OCI-LY3 (cell line): ENCODE measurements around the gene MIEF1.

ENCODE experiments used
- H2AFZ ChIP-seq: fragments of 200-600, 300-600 bp; shearing (Covaris generic); 2 replicates; pipeline ENCODE4 v1.6.0; 2014; ENCODE audit warnings: antibody characterized with exemption, low read depth, low read length
- H3K27ac ChIP-seq: fragments of 200-600, 300-600 bp; sonication (generic); 2 replicates; pipeline ENCODE4 v1.5.1; 2014; ENCODE audit warnings: mild to moderate bottlenecking, low read length, moderate library complexity, mixed read lengths
- H3K27me3 ChIP-seq: fragments of 200-600, 300-600 bp; sonication (generic); 2 replicates; pipeline ENCODE4 v1.6.1; 2014; ENCODE audit warnings: low read depth, low read length, mixed read lengths
- H3K36me3 ChIP-seq: fragments of 200-600, 300-600 bp; sonication (generic); replicated peaks from 2 replicates; pipeline ENCODE3; 2014; ENCODE audit warnings: low read depth, low read length, mixed read lengths
- H3K4me1 ChIP-seq: fragments of 300-600, 200-600 bp; sonication (generic); 2 replicates; pipeline ENCODE4 v1.6.1; 2014; ENCODE audit warnings: low read length, mixed read lengths
- H3K4me2 ChIP-seq: fragments of 200-600, 300-600 bp; sonication (generic); 2 replicates; pipeline ENCODE4 v1.6.1; 2014; ENCODE audit warnings: low read length, mixed read lengths
- H3K4me3 ChIP-seq: fragments of 300-600, 200-600 bp; sonication (generic); 2 replicates; pipeline ENCODE4 v1.5.1; 2014; ENCODE audit warnings: antibody characterized with exemption, mild to moderate bottlenecking, low read length, moderate library complexity
- H3K79me2 ChIP-seq: fragments of 300-600, 200-600 bp; shearing (Covaris generic); 2 replicates; pipeline ENCODE4 v1.6.1; 2014; ENCODE audit warnings: mild to moderate bottlenecking, low read length, mixed read lengths
- H3K9ac ChIP-seq: fragments of 300-600, 200-600 bp; shearing (Covaris generic); 2 replicates; pipeline ENCODE4 v1.6.0; 2014; ENCODE audit warnings: mild to moderate bottlenecking, low read length, moderate library complexity
- H3K9me3 ChIP-seq: fragments of 200-600, 300-600 bp; shearing (Covaris generic); 2 replicates; pipeline ENCODE4 v1.6.1; 2014; ENCODE audit warnings: low read length, mixed read lengths; ENCODE audit not compliant: insufficient read depth
- H4K20me1 ChIP-seq: fragments of 200-600, 300-600 bp; sonication (generic); 2 replicates; pipeline ENCODE4 v1.6.1; 2016; ENCODE audit warnings: low read length, mixed read lengths; ENCODE audit not compliant: insufficient read depth
- EZH2phosphoT487 ChIP-seq: fragments of 200-600 bp; shearing (Covaris generic); IDR thresholded peaks from 2 replicates; pipeline ENCODE4 v1.6.1; 2018; ENCODE audit warnings: antibody characterized with exemption, mixed run types, low read depth
- TF ChIP-seq, protein P1 (sequence below): fragments of 200-600, 300-600 bp; sonication (generic); IDR thresholded peaks from 2 replicates; pipeline ENCODE4 v1.5.1; 2014; ENCODE audit warnings: antibody characterized with exemption, low read length, low read depth

Gene MIEF1

GRCh38 chr22:39565414-39565944, 63.4 kb downstream of the MIEF1 start:
- H3K36me3 ChIP-seq: no peaks in the 10 kb centered on the region

DNA sequence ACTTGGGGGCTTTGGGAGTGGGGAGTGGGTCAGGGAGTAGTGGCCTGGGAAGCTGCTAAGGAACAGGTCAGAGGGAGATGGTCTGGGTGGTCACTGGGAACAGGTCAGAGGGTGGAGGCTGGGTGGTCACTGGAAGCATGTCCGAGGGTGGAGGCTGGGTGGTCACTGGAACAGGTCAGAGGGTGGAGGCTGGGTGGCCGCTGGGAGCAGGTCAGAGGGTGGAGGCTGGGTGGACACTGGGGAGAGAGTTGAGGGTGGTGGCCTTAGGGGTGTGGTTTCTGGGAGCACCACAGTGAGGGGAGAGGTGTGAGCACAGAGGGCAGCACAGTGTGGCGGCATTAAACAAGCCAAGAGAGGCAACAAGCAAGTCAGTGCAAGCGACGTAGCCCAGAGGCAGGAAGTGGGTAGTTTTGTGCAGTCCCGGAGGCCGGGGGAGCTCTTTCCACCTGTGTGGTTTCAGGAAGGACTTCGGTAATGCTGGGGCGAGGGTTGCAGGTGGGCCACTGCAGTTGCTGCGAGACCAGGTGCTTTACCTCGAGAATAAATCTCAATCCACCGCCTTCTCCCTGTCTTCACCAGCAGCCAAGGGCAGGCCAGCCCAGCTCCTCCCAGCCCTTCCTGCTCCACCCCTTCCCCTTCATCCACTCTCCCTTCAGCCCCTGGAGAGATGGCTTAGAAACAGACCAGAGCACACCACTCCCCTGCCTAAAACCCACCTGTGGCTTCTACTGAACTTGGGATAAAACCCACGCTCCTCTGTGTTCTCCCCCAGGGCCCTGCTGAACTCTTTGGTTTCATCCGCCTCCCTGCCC, 65.3 kb downstream of the MIEF1 start:
- Histone ChIP-seq H3K27ac (no peak overlapping the region), H3K79me2 (no peaks in the 10 kb centered on the region), H3K4me1 (no peaks in the 10 kb centered on the region)

More at GRCh38 chr22:39565414-39565944, 63.4 kb downstream of the MIEF1 start:
- peaks cover 6% of the 10 kb centered on the region; the same call in 1 of the 2 replicates for H3K9me3 ChIP-seq
- no peak overlapping the region for H3K4me2 ChIP-seq
- no peaks in the 10 kb centered on the region for H3K79me2 ChIP-seq
- no peak overlapping the region for H3K9ac ChIP-seq
- H3K4me1 ChIP-seq: no peaks in the 10 kb centered on the region
- no peaks in the 10 kb centered on the region for H4K20me1 ChIP-seq
- H3K27ac ChIP-seq: no peak overlapping the region
- no peak for TF ChIP-seq EZH2phosphoT487
- TF ChIP-seq, protein P1, sequence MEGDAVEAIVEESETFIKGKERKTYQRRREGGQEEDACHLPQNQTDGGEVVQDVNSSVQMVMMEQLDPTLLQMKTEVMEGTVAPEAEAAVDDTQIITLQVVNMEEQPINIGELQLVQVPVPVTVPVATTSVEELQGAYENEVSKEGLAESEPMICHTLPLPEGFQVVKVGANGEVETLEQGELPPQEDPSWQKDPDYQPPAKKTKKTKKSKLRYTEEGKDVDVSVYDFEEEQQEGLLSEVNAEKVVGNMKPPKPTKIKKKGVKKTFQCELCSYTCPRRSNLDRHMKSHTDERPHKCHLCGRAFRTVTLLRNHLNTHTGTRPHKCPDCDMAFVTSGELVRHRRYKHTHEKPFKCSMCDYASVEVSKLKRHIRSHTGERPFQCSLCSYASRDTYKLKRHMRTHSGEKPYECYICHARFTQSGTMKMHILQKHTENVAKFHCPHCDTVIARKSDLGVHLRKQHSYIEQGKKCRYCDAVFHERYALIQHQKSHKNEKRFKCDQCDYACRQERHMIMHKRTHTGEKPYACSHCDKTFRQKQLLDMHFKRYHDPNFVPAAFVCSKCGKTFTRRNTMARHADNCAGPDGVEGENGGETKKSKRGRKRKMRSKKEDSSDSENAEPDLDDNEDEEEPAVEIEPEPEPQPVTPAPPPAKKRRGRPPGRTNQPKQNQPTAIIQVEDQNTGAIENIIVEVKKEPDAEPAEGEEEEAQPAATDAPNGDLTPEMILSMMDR: no peak
- H3K4me3 ChIP-seq: no peak overlapping the region
- H3K27me3 ChIP-seq: no peaks in the 10 kb centered on the region
- H2AFZ ChIP-seq: no peak overlapping the region

More for the DNA sequence above, 65.3 kb downstream of the MIEF1 start:
- Histone ChIP-seq H3K27me3 (no peaks in the 10 kb centered on the region; the same call in 1 of the 2 replicates), H3K4me2 (no peak overlapping the region), H3K4me3 (no peak overlapping the region), H4K20me1 (no peaks in the 10 kb centered on the region), H2AFZ (no peak overlapping the region), H3K9me3 (peaks cover 6% of the 10 kb centered on the region; the same call in 1 of the 2 replicates), H3K36me3 (no peaks in the 10 kb centered on the region), H3K9ac (no peak overlapping the region)
- TF ChIP-seq, protein P1: no peak
- TF ChIP-seq EZH2phosphoT487: no peak
